ENCODE measurements around the gene DLGAP5. TPM values are rescaled to one million over a fixed set of nuclear protein-coding genes. Genes with fewer than 3 reads are reported as not detected.

The DLGAP5 gene
- polyA plus RNA-seq, 1 donor from 2014 or later, result 2.0 TPM

GRCh38 chr14:55200651-55201050, 9.3 kb upstream of the DLGAP5 start:
- no peaks in the 10 kb centered on the region for H3K27me3 ChIP-seq (ENCODE audit: insufficient read depth, low read depth, low read length)
- H3K9me2 ChIP-seq (ENCODE audit: insufficient read depth, low read length), result no peaks in the 10 kb centered on the region
- no peak overlapping the region for H3K4me2 ChIP-seq (ENCODE audit: low read length)
- H3K79me2 ChIP-seq (replicated peaks; ENCODE audit: insufficient read depth, low read length), result no peaks in the 10 kb centered on the region
- H3K36me3 ChIP-seq (ENCODE audit: insufficient read depth, low read length), result no peaks in the 10 kb centered on the region
- no peaks in the 10 kb centered on the region for H4K20me1 ChIP-seq (ENCODE audit: insufficient read depth)
- no peaks in the 10 kb centered on the region for H3F3A ChIP-seq (ENCODE audit: insufficient read depth, low read length, poor library complexity, severe bottlenecking)
- H3K4me3 ChIP-seq (ENCODE audit: low read length), result no peak overlapping the region
- H2AFZ ChIP-seq (ENCODE audit: low read depth, low read length), result no peak overlapping the region
- TF ChIP-seq TAF1 (IDR thresholded peaks at IDR 0.05; ENCODE audit: low read depth) (no peak), RAD21 (conservative IDR thresholded peaks at IDR 0.05) (no peak), EZH2 (IDR thresholded peaks at IDR 0.05; ENCODE audit: borderline replicate concordance, insufficient read depth, low read length, poor library complexity, severe bottlenecking) (no peak), POLR2AphosphoS5 (IDR thresholded peaks at IDR 0.05) (no peak), MXI1 (conservative IDR thresholded peaks at IDR 0.05; ENCODE audit: poor library complexity, severe bottlenecking) (no peak), EP300 (conservative IDR thresholded peaks at IDR 0.05; ENCODE audit: poor library complexity, severe bottlenecking) (no peak), CTCF (IDR thresholded peaks at IDR 0.05; ENCODE audit: poor library complexity, severe bottlenecking) (no peak), REST (IDR thresholded peaks at IDR 0.05; ENCODE audit: borderline replicate concordance) (no peak), SMC3 (conservative IDR thresholded peaks at IDR 0.05; ENCODE audit: poor library complexity) (no peak)
- no peak overlapping the region for H3K27ac ChIP-seq (ENCODE audit: low read length)
- no peaks in the 10 kb centered on the region for H3K9me3 ChIP-seq (ENCODE audit: low read length)
- no peak overlapping the region for H3K9ac ChIP-seq (ENCODE audit: low read length)

- TF ChIP-seq RAD21 (conservative IDR thresholded peaks at IDR 0.05) (no peak), SMC3 (conservative IDR thresholded peaks at IDR 0.05; ENCODE audit: poor library complexity) (no peak), POLR2AphosphoS5 (IDR thresholded peaks at IDR 0.05) (no peak), CTCF (IDR thresholded peaks at IDR 0.05; ENCODE audit: poor library complexity, severe bottlenecking) (no peak), EP300 (conservative IDR thresholded peaks at IDR 0.05; ENCODE audit: poor library complexity, severe bottlenecking) (no peak), MXI1 (conservative IDR thresholded peaks at IDR 0.05; ENCODE audit: poor library complexity, severe bottlenecking) (no peak), REST (IDR thresholded peaks at IDR 0.05; ENCODE audit: borderline replicate concordance) (no peak), TAF1 (IDR thresholded peaks at IDR 0.05; ENCODE audit: low read depth) (no peak), EZH2 (IDR thresholded peaks at IDR 0.05; ENCODE audit: borderline replicate concordance, insufficient read depth, low read length, poor library complexity, severe bottlenecking) (no peak)
- Histone ChIP-seq H3K9ac (ENCODE audit: low read length) (no peak overlapping the region), H3K4me2 (ENCODE audit: low read length) (no peak overlapping the region), H2AFZ (ENCODE audit: low read depth, low read length) (no peak overlapping the region), H3K27ac (ENCODE audit: low read length) (no peak overlapping the region), H4K20me1 (ENCODE audit: insufficient read depth) (no peaks in the 10 kb centered on the region), H3K4me3 (ENCODE audit: low read length) (no peak overlapping the region), H3F3A (ENCODE audit: insufficient read depth, low read length, poor library complexity, severe bottlenecking) (no peaks in the 10 kb centered on the region), H3K79me2 (replicated peaks; ENCODE audit: insufficient read depth, low read length) (no peaks in the 10 kb centered on the region), H3K27me3 (ENCODE audit: insufficient read depth, low read depth, low read length) (no peaks in the 10 kb centered on the region), H3K36me3 (ENCODE audit: insufficient read depth, low read length) (no peaks in the 10 kb centered on the region), H3K9me3 (ENCODE audit: low read length) (no peaks in the 10 kb centered on the region), H3K9me2 (ENCODE audit: insufficient read depth, low read length) (no peaks in the 10 kb centered on the region)
Observed at GRCh38 chr14:55198749-55199148, 7.4 kb upstream of the DLGAP5 start.
